ENCODE results near the gene C1orf146.
"Not testable (repeated sequence)": the region's sequence is repeated elsewhere in the genome, so short reads cannot be mapped to it uniquely, and the experiment has no call there.

C1orf146 gene

DNA sequence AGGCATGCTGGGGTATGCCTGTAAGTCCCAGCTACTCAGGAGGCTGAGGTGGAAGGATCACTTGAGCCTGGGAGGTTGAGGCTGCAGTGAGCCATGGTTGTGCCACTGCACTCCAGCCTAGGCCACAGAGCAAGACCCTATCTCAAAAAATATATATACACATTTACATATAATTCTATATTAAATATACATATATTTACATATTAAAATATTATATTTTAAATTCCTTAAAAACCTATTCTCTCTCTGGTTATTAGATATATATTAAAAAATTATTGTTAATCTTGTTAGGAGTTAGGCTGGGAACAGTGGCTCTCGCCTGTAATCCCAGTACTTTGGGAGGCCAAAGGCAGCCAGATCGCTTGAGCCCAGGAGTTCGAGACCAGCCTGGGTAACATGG, 58.4 kb downstream of the C1orf146 start:
- no peak for DNase-seq

DNA sequence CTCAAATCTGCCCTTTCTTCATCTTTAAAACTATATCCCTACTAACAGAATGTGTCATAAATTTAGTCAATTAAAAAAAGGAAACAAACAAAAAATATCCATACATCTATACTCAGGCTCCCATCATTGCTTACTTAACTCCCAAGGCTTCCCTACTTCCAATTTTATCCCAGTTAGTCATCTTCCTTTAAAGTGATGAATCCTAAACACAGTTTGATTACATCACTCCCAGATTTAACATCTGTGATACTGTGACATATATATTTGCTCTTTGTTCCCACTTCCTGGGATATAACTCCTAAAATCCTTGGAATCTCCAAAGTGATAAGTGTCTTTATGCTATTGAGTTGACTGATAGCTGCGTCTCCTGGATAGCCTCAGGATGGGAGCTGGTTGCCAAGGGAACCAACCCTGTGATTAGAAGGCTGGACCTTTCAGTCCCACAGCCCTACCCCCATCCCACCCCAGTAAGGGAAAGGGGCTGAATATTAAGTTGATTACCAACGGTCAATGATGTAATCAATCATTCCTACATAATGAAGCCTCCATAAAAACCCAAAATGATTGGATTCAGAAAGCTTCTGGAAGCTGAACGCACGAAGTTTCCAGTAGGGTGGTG, 59.5 kb downstream of the C1orf146 start:
- no peak for DNase-seq

DNA sequence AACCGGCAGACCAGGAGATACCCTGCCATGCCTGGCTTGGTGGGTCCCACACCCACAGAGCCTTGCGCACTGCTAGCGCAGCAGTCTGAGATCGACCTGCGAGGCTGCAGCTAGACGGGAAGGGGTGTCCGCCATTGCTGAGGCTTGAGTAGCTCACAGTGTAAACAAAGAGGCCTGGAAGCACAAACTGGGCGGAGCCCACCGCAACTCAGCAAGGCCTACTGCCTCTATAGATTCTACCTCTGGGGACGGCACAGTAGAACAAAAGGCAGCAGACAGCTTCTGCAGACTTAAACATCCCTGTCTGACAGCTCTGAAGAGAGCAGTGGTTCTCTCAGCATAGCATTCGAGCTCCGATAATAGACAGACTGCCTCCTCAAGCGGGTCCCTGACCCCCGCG, 62.1 kb downstream of the C1orf146 start:
- DNase-seq = not testable (repeated sequence)

DNA sequence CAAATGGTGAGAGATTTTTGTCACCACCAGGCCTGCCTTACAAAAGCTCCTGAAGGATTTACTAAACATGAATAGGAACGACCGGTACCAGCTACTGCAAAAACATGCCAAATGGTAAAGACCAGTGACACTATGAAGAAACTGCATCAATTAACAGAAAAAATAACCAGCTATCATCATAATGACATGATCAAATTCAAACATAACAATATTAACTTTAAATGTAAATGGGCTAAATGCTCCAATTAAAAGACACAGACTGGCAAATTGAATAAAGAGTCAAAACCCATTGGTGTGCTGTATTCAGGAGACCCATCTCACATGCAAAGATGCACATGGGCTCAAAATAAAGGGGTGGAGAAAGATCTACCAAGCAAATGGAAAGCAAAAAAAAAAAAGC, 63.7 kb downstream of the C1orf146 start:
- DNase-seq = not testable (repeated sequence)

DNA sequence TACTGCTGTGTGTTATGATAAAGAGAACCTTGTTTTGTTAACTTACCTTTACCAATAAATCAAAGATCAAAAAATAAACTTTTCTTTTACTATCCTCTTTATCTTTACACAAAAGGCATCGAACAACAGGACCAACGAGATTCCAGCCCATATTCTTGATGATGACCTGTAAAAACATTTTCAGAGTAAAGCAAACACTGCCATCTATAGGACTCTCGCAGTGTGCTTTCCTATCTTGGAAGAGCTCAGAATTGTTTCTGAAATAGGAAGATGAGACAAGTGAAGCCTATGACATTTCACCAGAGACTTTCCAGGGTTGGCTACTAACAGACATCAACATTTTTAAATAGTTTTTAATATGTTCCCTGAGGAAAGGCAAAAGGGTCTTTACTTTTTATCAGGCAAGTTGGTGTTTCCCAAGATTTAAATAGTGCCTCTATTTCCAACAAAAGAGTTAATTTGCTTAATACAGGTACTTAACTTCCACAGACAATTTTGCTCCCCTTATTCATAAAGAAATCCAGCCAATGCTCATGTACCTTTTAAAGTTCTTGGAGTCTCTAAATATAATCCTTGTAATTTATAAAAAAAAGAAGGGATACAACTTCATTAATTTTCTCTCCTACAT, 73.8 kb downstream of the C1orf146 start:
- DNase-seq = no peak

Data from activated naive CD4-positive, alpha-beta T cell treated with anti-CD3 and anti-CD28 coated beads, Interleukin-2, amount 50 U/mL, for 16 hours (primary cell).